Keratinocyte (primary cell): ENCODE data around the gene SEC61A2.

ENCODE experiments used
- CTCF ChIP-seq, 3 experiments: IDR thresholded peaks in 1 of 3; conservative IDR thresholded peaks in 1 of 3; optimal IDR thresholded peaks in 1 of 3; 2 replicates in 2 of 3; 3 replicates in 1 of 3; pipeline versions ENCODE3 to v1.5.1; 2011; ENCODE audit warnings: low read length in 3 of 3, mild to moderate bottlenecking in 3 of 3, moderate library complexity in 2 of 3, control low read depth in 1 of 3, inconsistent platforms in 1 of 3; ENCODE audit not compliant: insufficient read depth in 2 of 3; ENCODE audit errors: extremely low read depth in 1 of 3
- EZH2 ChIP-seq: IDR thresholded peaks from one replicate; pipeline ENCODE4 v1.6.1; 2012; ENCODE audit warnings: inconsistent platforms, mild to moderate bottlenecking, low read length, moderate library complexity

DNA sequence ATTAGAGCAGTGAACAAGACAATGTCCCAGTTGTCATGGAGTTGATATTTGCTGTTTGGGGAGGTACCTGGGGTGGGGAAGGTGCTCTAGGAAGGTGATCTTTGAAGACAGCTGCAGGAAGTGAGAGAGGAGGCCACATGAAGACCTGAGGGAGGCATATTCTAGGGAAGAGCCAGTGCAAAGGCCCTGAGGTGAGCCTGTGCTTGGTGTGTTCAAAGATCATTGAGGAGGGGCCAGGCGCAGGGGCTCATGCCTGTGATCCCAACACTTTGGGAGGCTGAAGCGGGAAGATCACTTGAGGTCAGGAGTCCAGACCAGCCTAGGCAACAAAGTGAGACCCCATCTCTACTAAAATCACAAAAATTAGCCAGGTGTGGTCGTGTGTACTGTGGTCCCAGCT, 15.1 kb downstream of the SEC61A2 start:
- TF ChIP-seq EZH2, result no peak
- TF ChIP-seq CTCF (optimal IDR thresholded peaks at IDR 0.05 in 1 of 3, IDR thresholded peaks at IDR 0.05 in 1 of 3, conservative IDR thresholded peaks at IDR 0.05 in 1 of 3; ENCODE audit: extremely low read depth in 1 of 3, insufficient read depth in 2 of 3, low read length in 3 of 3), result no peak
